GM19372 (cell line): ENCODE results near the gene KPNA4.
"Not testable (repeated sequence)": the region's sequence is repeated elsewhere in the genome, so short reads cannot be mapped to it uniquely, and the experiment has no call there.

Experiments
- ATAC-seq: cut with Tn5 transposase; IDR thresholded peaks from one replicate; pipeline ENCODE4 v1.9.1; 2021; ENCODE audit warnings: mild to moderate bottlenecking, low read depth, moderate library complexity; ENCODE audit not compliant: unreplicated experiment

The KPNA4 gene

GRCh38 chr3:160516391-160516790 lies 49.0 kb downstream of the KPNA4 start:
- not testable (repeated sequence) for ATAC-seq

- no peak for ATAC-seq
These were observed 64.0 kb downstream of the KPNA4 start for GRCh38 chr3:160501325-160501724.

DNA sequence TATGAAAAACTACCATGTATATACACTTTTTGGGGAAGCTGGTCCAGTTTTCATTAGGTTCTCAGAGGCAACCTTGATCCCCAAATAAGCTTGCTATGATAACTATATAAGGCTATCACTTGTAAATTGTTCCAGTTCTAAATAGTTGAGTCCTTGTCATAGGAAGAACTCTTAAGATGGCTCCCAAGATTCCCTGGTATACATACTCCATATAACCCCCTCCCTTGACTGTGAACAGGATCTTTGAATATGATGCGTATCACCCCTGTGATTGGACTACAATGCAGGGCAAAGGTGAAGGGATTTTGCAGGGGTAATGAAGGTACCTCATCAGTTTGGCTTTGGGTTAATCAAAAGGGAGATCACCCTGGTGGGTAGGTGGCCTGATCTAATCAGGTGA lies 67.2 kb downstream of the KPNA4 start:
- ATAC-seq: no peak

DNA sequence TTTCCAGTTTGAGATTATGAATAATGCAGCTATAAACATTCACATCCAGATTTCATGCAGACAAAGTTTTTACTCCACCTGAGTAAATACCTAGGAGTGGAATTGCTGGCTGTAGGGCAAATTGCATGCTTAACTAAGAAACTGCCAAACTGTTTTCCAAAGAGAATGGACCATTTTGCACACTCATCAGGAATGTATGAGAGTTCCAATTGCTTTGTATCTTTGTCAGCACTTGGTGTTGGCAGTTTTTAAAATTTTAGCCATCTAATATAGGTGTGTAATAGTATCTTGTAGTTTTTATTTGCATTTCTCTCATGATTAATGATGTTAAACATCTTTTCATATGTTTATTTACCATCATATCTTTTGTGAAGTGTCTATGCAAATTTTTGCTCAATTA lies 75.2 kb downstream of the KPNA4 start:
- no peak for ATAC-seq

- ATAC-seq: no peak
These were observed 78.9 kb downstream of the KPNA4 start for GRCh38 chr3:160486459-160486869.

DNA sequence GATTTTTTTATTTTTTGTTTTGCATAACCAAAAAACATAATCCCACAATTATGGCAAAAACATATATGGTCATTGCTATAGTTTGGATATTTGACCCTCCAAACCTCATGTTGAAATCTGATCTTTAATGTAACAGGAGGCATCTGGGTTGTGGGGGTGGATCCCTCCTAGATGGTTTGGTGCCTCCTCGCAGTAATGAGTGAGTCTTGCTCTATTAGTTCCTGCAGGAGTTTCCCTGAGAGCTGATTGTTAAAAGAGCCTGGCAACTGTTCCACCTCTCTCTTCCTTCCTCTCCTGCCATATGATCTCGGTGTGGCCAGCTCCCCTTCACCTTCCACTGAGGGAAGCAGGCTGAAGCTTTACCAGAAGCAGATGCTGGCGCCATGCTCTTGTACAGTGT lies 82.6 kb downstream of the KPNA4 start:
- no peak for ATAC-seq

- ATAC-seq: no peak
These were observed 83.5 kb downstream of the KPNA4 start for GRCh38 chr3:160481856-160482255.

- no peak for ATAC-seq
These were observed 84.4 kb downstream of the KPNA4 start for GRCh38 chr3:160480931-160481330.

DNA sequence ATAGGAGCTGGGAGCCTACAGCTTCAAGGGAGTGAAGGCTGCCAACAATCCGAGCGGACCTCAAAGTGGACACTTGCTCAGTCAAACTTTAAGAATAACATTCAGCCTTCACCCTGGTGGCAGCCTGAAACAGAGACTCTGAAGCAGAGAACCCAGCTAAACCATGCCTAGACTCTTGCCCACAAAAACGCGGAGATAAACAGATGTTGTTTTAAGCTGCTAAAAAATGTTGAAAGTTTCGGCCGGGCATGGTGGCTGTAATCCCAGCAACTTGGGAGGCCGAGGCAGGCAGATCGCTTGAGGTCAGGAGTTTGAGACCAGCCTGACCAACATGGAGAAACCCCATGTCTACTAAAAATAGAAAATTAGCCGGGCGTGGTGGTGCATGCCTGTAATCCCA lies 86.0 kb downstream of the KPNA4 start:
- ATAC-seq: no peak

- no peak for ATAC-seq
These were observed 87.0 kb downstream of the KPNA4 start for GRCh38 chr3:160478338-160478737.

DNA sequence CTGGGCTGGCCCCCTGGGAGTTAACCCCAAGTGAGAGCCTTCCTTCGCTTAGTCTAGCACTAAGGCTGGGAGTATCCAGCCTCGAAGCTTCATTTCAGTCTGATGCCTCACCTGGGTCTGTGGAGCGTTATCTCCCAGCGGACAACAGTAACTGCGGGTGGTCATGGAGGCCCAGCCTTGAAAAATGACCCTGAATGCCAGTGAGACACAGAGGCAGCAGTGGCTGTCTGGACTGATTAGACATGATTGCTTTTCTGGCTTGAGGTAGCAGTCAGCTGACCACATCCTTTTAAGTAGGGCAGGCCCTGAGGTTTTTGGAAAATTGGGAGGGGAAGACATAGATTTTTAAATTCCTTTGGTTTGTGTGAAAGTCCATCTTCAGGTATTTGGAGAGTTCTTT lies 87.6 kb downstream of the KPNA4 start:
- no peak for ATAC-seq

- ATAC-seq: no peak
These were observed 89.5 kb downstream of the KPNA4 start for GRCh38 chr3:160475884-160476283.

DNA sequence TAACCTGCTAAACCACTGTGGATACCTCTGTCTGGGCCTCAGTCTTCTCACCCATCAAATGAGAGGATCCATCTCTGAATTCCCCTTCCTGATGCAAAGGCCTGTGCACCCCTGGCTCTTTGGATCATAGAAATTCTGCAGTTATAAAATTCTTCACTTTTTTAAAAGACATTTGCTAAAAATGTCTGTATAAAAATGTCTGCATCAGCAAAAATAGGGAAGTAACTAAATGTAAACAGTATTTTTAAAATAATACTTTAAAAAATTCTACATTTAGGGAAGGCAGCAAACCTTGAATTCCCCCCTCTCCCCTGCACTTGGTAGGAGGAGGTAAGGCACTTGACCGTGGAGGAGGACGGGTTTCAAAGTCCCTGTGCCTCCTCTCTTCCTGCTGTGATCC lies 90.2 kb downstream of the KPNA4 start:
- ATAC-seq: no peak

- ATAC-seq: no peak
These were observed 90.9 kb downstream of the KPNA4 start for GRCh38 chr3:160474416-160474838.

DNA sequence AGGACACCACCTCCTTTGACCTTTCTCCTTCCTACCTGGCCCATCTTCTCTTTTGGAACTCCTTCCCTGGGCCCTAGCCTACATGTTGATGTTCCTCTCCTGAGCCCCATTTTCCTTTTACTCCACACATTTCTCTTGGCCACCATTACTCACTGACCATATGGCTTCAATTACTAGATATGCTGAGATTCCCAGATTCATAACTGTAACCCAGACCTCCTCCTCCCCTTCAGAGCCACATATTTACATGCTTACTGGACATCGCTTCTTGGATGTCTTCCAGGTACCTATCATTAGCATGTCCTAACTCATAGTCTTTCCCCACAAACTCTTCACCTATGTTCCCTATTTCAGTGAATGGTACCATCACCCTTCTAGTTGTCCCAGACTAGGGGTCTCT lies 91.4 kb downstream of the KPNA4 start:
- no peak for ATAC-seq

DNA sequence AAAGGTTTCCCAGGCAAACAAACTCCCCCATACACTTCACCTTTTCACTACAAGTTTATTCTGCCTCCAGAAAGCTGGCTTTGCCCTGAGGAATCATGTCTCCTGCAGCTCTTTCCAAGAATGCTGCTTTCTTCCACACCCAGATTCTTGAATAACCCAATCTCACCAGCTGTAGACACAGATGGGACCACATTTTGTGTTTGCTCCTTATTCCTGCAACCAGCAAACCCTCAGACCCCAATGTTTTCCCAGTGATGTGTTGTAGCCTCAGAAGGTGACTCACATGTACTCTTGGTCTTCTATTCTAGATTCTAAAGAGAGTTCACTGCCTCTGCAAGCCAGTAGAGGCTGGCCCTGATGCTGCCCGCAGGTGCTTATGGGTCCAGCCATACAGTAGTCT lies 92.2 kb downstream of the KPNA4 start:
- ATAC-seq: no peak

DNA sequence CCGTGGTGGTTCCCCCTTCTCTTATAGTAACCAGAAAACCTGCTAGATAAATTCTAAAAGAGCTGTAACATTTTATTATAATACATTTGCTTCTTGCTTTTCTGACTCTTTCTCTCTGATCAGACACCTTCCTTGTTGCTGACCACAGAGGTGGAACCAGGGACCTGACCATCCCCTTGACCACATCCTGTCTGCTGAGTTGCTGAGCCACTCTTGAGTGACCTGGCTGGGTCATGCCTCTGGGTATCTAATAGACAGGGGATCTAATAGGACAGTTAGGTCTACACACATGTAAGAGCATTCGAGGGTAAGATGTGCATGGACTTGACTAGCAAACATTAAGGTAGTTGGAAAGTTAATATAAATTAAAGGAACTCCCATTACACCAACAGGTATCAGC lies 93.0 kb downstream of the KPNA4 start:
- peak; percentile 86 for ATAC-seq

DNA sequence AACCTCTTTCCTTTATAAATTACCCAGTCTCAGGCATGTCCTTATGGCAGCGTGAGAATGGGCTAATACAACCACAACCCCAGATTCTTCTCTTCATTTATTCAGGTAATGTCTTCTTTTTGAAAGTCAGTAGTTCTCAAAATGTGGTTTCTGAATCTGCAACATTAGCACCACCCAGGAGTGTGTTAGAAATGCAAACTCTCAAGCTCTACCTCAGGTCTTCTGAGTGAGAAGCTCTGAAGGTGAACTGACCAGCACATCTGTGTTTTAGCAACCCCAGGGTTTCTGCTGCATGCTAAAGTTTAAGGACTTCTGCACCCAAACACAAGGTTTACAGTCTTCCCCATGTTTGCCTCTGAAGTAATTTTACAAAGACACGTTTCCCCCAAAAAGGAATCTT lies 93.5 kb downstream of the KPNA4 start:
- ATAC-seq: no peak

DNA sequence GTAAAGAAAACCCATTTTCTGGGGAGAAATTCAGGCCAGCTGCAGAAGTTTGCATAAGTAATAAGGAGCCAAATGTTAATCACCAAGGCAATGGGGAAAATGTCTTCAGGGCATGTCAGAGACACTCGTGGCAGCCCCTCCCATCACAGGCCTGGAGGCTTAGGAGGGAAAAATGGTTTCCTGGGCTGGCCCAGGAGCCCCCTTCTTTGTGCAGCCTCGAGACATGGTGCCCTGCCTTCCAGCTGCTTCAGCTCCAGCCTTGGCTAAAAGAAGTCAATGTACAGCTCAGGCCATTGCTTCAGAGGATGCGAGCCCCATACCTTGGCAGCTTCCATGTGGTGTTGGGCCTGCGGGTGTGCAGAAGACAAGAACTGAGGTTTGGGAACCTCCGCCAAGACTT lies 95.2 kb downstream of the KPNA4 start:
- no peak for ATAC-seq

- ATAC-seq: no peak
These were observed 100.4 kb downstream of the KPNA4 start for GRCh38 chr3:160464971-160465370.

- no peak for ATAC-seq
These were observed 101.0 kb downstream of the KPNA4 start for GRCh38 chr3:160464321-160464720.

GRCh38 chr3:160460033-160460432 lies 105.3 kb downstream of the KPNA4 start:
- ATAC-seq: no peak

DNA sequence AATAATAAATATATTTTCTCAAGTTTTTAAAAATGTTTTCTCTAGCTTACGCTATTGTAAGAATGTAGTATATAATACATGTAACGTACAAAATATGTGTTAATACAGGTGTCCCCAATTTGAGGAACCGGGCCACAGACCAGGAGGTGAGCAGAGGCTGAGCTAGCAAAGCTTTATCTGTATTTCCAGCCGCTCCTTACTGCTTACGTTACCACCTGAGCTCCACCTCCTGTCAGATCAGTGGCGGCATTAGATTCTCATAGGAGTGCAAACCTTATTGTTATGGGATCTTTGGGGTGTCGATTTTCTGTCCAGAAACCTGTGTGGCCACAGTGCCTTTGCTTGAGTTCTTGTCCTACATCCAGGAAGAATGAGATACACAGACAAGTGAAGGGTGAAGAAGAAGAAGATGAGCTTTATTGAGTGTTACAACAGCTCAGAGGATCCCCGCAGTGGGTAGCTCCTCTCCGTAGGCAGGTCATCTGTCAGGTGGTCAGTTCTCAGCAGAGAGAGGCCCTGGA lies 105.9 kb downstream of the KPNA4 start:
- no peak for ATAC-seq
